Aorta (tissue), 5 donors: ENCODE results near the gene LITAF. TPM values are rescaled to one million over a fixed set of nuclear protein-coding genes. Genes with fewer than 3 reads are reported as not detected.

ENCODE experiments used
- ATAC-seq: fragments of 200-7000 bp; cut with Tn5 transposase; one replicate; pipeline ENCODE4 v1.9.1; 2022; ENCODE audit warnings: moderate library complexity; ENCODE audit not compliant: low FRiP score
- DNase-seq, 2 donors: peaks; one replicate each; pipeline ENCODE4 v3.0.0-alpha.2; 2020
- H3K27ac ChIP-seq, 2 donors: one replicate each; pipeline ENCODE4 v1.5.1; 2013; ENCODE audit warnings: low read length in 2 of 2, mild to moderate bottlenecking in 2 of 2, moderate library complexity in 2 of 2, control low read depth in 1 of 2, inconsistent platforms in 1 of 2, low read depth in 1 of 2
- H3K27me3 ChIP-seq, 2 donors: one replicate each; pipeline ENCODE4 v1.6.1; 2013; ENCODE audit warnings: control low read depth in 1 of 2, low read length in 1 of 2, mild to moderate bottlenecking in 1 of 2, moderate library complexity in 1 of 2; ENCODE audit not compliant: insufficient read depth in 2 of 2, control insufficient read depth in 1 of 2
- H3K36me3 ChIP-seq, 2 donors: one replicate each; pipeline ENCODE4 v1.6.1; 2013; ENCODE audit warnings: control low read depth in 1 of 2, low read length in 1 of 2, mild to moderate bottlenecking in 1 of 2; ENCODE audit not compliant: insufficient read depth in 2 of 2, control insufficient read depth in 1 of 2
- H3K4me1 ChIP-seq, 2 donors: one replicate each; pipeline ENCODE4 v1.6.1; 2013; ENCODE audit warnings: low read length in 2 of 2, control low read depth in 1 of 2, mild to moderate bottlenecking in 1 of 2, moderate library complexity in 1 of 2; ENCODE audit not compliant: insufficient read depth in 2 of 2, control insufficient read depth in 1 of 2
- H3K4me3 ChIP-seq, 2 donors: one replicate each; pipeline ENCODE4 v1.5.1; 2013; ENCODE audit warnings: low read length in 2 of 2, control low read depth in 1 of 2, mild to moderate bottlenecking in 1 of 2
- H3K9me3 ChIP-seq: one replicate; pipeline ENCODE4 v1.6.1; 2013; ENCODE audit warnings: mild to moderate bottlenecking, low read length; ENCODE audit not compliant: control insufficient read depth
- WGBS, 2 donors: extraction: QIAGEN DNeasy Blood & Tissue Kit; methylation state at CpG; one replicate each; pipeline ENCODE4 v1.1.7; 2013; 5-methylcytosine and 5-hydroxymethylcytosine counted together
- intact Hi-C, 2 donors: fragments of 100-400 bp; cut with DNase I; formaldehyde crosslinking; loops; one replicate each; pipeline versions ENCODE4 v1.14.2 to v1.15.0; 2022
- polyA plus RNA-seq, 2 donors: library from polyadenylated mRNA; stranded (reverse); fragments of 200-250 nt; gene quantifications; one replicate each; pipeline ENCODE4 v1.2.3, GENCODE V29; 2013
- total RNA-seq, 2 donors: library from RNA; stranded (reverse); fragmentation: NEBNext Ultra II Directional; extraction: Animal tissue kit (Norgen Biotek cat#: 25700); gene quantifications; one replicate each; pipeline ENCODE4 v1.2.1, GENCODE V29; 2021
- donor health status: healthy with polysubstance abuse.
- donor health status: Bipolar disorder and iron deficiency.
- donor health status: DM: no; HTN: no; CAD: no.
- donor health status: DM: no; HTN: no; CAD: no.
- donor health status: DM: yes; HTN: yes; CAD: no.

The LITAF gene
- total and polyA plus RNA-seq, 4 donors = 83.1 to 157 (median 141) TPM

DNA sequence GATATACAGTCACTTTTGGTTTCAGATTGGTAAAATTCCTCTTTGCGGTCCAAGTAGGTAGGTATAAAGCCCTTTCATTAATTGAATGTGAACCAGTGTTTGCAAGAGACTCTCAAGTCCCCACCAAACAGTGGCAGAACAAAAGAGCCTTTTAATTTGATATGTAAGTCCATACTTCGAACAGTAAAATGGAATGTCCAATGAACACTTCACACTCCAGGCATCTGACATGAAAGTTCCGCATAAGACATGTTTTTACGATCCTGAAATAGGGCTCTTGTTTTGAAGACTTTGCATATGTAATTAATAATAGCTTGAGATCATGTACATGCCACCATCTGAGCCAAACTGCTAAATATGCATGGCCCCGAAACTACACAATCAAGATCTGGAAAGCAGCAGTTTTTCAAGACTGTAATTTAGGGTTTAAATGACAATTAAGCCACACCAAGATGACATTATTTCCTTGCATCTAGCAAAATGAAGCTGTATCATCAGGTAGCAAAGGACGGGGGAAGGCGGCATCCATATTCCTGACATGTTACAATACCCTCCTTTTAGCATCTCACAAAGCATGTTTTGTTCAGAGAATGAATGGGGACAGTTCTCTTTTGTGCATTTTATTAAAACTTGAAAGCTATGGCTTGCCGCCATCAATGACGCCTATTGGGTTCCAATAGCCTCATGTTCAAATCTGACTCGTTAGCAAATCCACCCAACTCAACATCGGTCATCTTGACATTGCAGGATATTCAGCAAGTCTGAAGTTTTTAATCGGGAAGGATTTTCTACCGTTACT lies 39.4 kb downstream of the LITAF start:
- DNase-seq (no peak), ATAC-seq (no peak)
- H3K27me3 ChIP-seq = no peaks in the 10 kb centered on the region
- WGBS, 2 donors = 88 to 89% methylated on average over 13 of the region's 13 CpGs
- no peaks in the 10 kb centered on the region for H3K4me1 ChIP-seq
- H3K36me3 ChIP-seq = peaks cover 0 to 12% of the 10 kb centered on the region in 2 donors
- H3K9me3 ChIP-seq = no peaks in the 10 kb centered on the region
- peak overlapping the region; percentile 3 to 49 for H3K27ac ChIP-seq
- no peak overlapping the region for H3K4me3 ChIP-seq
- intact Hi-C loops = loop anchor here in 1 of 2 donors (5.0 kb wide), 2 partner anchors 50 kb away; no protein-coding TSS in a partner anchor

DNA sequence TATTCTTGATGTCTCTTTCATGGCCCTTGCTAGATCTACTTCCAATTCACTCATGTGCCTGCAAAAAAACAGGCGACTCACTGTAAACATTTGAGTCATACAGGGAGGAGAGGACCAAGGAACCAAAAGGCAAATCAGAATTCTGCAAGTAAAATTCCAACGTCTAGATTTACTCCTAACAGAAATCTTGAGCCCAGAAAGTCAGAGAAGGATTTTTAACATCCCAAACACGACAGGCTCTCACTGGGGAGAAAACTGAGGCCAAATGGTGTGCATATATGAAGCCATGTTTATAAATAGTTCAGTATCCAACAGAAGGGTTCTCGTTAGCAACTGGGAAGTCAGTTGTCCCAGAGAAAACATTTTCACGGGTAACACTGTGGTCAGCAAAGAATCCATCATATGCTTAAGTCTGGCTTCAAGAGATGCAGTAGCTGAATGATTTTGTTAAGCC lies 40.1 kb downstream of the LITAF start:
- H3K27me3 ChIP-seq = no peaks in the 10 kb centered on the region
- ATAC-seq (no peak), DNase-seq (no peak)
- peaks cover 0 to 12% of the 10 kb centered on the region in 2 donors for H3K36me3 ChIP-seq
- no peaks in the 10 kb centered on the region for H3K9me3 ChIP-seq
- peak overlapping the region in 1 of 2 donors; percentile 49 for H3K27ac ChIP-seq
- H3K4me3 ChIP-seq = no peak overlapping the region
- 11 to 18% methylated on average over 5 of the region's 5 CpGs for WGBS, 2 donors
- H3K4me1 ChIP-seq = no peaks in the 10 kb centered on the region
- intact Hi-C loops = loop anchor here in 1 of 2 donors (5.0 kb wide), 2 partner anchors 49 to 51 kb away; no protein-coding TSS in a partner anchor

DNA sequence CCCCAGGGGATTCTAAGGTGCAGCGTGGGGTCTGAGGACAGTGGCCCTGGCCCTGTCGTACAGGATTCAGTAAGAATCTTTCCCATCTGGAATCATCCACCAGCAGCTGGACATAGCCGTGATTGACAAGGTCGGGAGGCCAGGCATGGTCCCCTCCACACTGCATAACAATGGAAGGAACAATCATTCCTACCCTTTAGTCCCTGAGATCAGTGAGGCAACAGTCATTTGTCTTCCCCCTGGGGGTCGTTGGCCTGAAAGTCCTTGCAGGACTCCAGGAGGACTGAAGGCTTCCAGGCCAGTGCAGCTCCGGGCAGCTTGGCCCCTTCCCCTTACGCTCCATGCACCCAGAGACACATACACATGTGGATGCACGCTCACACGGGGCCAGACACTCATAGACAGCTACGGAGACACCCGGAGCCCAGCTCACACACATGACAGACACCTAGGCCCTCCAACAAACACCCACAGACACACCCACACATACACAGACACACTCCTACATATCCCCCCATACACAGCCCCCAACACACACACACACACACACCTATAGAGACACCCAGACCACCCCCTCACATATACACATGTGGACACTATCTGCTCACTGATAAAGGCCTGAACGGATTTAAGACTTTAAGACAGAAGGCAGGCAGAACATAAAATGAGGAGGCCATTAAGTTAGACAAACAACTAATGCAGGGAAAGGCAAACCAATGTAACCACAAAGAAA lies 42.9 kb downstream of the LITAF start:
- Histone ChIP-seq H3K4me3 (no peak overlapping the region), H3K27me3 (no peaks in the 10 kb centered on the region), H3K27ac (no peak overlapping the region), H3K9me3 (no peaks in the 10 kb centered on the region), H3K4me1 (no peaks in the 10 kb centered on the region), H3K36me3 (no peaks in the 10 kb centered on the region)
- intact Hi-C loops = no loop called here
- WGBS, 2 donors = 70 to 73% methylated on average over 12 of the region's 12 CpGs
- ATAC-seq (no peak), DNase-seq (no peak)

DNA sequence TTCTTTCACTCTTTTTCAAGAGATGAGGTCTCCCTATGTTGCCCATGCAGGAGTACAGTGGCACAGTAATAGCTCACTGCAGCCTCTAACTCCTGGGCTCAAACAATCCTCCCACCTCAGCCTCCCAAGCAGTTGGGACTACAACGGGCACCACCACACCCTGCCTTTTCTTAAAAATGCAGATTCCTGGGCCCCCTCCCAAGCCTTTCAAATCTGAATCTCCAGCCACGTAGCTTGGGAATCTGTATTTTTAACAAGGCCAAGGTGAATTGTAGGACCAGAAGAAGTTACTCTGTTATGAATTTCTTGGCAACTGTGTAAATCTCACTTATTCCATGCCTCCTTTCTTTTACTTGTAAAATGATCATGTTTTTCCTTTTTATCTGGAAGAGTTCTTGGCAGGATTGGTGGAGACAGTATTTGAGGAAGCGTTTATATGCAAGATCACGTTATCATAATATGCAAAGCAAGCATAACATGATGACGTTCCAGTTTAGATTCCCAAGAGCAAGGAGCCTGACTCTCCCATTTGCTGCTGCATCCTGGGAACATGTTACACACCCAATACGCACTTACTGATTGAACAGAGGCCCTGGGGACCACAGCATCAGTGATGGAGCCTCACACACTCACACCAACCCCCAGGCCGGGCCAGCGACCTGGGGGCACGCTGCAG lies 44.5 kb downstream of the LITAF start:
- Histone ChIP-seq H3K36me3 (no peaks in the 10 kb centered on the region), H3K27ac (no peak overlapping the region), H3K4me1 (no peaks in the 10 kb centered on the region), H3K27me3 (no peaks in the 10 kb centered on the region), H3K4me3 (no peak overlapping the region), H3K9me3 (no peaks in the 10 kb centered on the region)
- ATAC-seq (no peak), DNase-seq (no peak)
- intact Hi-C loops = no loop called here
- WGBS, 2 donors = 41 to 44% methylated on average over 9 of the region's 9 CpGs

DNA sequence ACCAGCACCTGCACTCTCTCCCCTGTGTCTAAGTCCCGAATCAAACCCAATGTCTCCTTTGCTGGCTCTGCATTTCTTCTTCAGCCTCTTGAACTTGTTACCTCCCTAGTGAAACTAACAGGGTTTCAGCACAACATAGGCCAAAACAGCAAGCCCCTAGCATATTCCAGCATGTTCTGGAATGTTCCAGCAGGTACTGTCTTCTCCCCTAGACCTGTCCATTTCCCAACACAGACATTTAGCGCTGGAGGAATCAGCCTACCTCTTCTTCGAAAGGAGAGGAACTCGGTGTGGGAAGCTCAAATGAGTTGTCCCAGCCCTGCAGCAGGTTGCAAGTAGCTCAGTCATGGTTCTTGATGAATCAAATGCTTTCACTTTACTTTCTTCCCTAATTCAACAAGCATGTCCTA lies 47.1 kb downstream of the LITAF start:
- intact Hi-C loops = loop anchor here in 1 of 2 donors (10.0 kb wide), 2 partner anchors 45 to 275 kb away; partner anchors contain the start of gene LITAF
- no peak for DNase-seq

DNA sequence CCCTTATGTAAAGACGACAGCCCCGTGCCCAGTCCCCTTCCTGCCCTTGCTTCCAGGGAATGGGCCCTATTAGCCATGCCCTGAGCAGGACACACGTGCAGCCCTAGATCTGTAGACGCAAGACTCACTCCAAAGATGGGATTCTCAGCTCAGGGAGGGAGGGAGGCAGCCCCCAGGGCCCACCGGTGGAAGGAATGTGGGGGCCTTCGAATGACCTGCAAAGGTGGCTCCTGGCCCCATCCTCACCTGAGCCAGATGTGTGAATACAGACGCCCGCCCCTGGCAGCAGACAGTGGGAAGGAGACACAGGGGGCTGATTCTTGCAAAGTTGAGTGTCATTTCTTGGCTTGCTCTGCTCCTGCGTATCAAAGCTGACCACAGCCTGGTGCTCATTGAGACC lies 47.8 kb downstream of the LITAF start:
- intact Hi-C loops = loop anchor here in 1 of 2 donors (10.0 kb wide), 2 partner anchors 46 to 276 kb away; partner anchors contain the start of gene LITAF
- Histone ChIP-seq H3K9me3 (no peaks in the 10 kb centered on the region), H3K27ac (no peak overlapping the region), H3K27me3 (no peaks in the 10 kb centered on the region), H3K4me1 (no peaks in the 10 kb centered on the region), H3K4me3 (no peak overlapping the region), H3K36me3 (no peaks in the 10 kb centered on the region)
- ATAC-seq (no peak), DNase-seq (no peak)
- 79 to 80% methylated on average over 9 of the region's 9 CpGs for WGBS, 2 donors

More for the DNA sequence above, 47.1 kb downstream of the LITAF start:
- H3K4me1 ChIP-seq = no peaks in the 10 kb centered on the region
- H3K9me3 ChIP-seq = no peaks in the 10 kb centered on the region
- H3K27ac ChIP-seq = no peak overlapping the region
- H3K27me3 ChIP-seq = no peaks in the 10 kb centered on the region
- no peaks in the 10 kb centered on the region for H3K36me3 ChIP-seq
- no peak for ATAC-seq
- H3K4me3 ChIP-seq = no peak overlapping the region
- WGBS, 2 donors = 53 to 74% methylated on average over 4 of the region's 4 CpGs

DNA sequence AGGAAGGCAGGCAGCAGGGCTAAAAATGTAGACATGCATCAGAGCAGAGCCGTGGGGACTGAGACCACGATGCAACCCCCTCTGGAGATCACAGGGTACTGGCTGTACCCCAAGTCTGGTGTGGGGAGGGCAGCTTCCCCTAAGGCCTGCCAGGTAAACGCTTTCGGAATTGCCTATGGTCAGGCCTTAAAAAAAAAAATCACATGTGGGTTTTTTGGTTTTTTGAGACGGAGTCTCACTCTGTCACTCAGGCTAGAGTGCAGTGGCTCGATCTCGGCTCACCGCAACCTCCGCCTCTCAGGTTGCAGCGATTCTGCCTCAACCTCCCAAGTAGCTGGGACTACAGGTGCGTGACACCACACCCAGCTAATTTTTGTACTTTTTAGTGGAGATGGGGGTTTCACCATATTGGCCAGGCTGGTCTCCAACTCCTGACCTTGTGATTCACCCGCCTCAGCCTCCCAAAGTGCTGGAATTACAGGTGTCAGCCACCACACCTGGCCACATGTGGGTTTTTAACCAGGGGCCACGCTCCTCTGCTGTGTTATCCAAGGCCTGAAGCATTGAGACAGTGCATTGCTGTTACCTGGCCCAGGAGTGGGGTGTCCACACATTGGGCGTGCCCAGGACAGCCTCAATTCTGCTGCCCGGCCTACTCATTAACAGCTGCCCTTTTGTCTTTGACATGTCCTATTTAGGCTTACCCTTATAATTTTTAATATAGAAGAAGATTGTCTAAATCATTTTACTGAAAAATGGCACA lies 50.4 kb downstream of the LITAF start:
- no peak overlapping the region for H3K27ac ChIP-seq
- H3K9me3 ChIP-seq = no peaks in the 10 kb centered on the region
- no peaks in the 10 kb centered on the region for H3K4me1 ChIP-seq
- H3K4me3 ChIP-seq = no peak overlapping the region
- no peak for ATAC-seq
- H3K36me3 ChIP-seq = no peaks in the 10 kb centered on the region
- intact Hi-C loops = loop anchor here in 1 of 2 donors (10.0 kb wide), 2 partner anchors 49 to 279 kb away; partner anchors contain the start of gene LITAF
- no peaks in the 10 kb centered on the region for H3K27me3 ChIP-seq
- WGBS, 2 donors = 91 to 94% methylated on average over 15 of the region's 15 CpGs
- DNase-seq = no peak

DNA sequence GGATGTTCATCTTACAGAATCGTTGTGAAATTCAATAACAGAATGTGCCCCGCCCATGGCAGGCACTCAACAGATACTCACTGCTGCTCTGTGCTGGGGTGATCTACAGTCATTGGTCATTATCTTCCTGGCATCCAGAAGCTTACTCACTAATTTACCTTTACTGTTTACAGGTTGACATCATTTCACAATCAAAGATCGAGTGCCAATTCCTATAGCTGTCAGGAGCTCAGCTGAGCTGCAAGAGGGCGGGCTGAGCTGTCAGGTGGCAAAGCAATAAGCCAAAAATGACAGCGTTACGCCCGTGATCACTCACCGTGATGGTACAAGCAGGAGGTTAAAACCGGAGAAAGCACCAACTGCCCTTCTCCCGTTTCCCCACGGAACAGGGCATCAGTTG lies 51.2 kb downstream of the LITAF start:
- no peak for ATAC-seq
- DNase-seq = no peak
- WGBS, 2 donors = 88 to 91% methylated on average over 11 of the region's 11 CpGs
- H3K9me3 ChIP-seq = no peaks in the 10 kb centered on the region
- H3K36me3 ChIP-seq = no peaks in the 10 kb centered on the region
- intact Hi-C loops = loop anchor here in 1 of 2 donors (10.0 kb wide), 2 partner anchors 49 to 279 kb away; partner anchors contain the start of gene LITAF
- no peaks in the 10 kb centered on the region for H3K27me3 ChIP-seq
- no peak overlapping the region for H3K4me3 ChIP-seq
- H3K4me1 ChIP-seq = no peaks in the 10 kb centered on the region
- H3K27ac ChIP-seq = no peak overlapping the region
